ENCODE results near the gene DMXL2.
"Not testable (repeated sequence)": the region's sequence is repeated elsewhere in the genome, so short reads cannot be mapped to it uniquely, and the experiment has no call there.

The DMXL2 gene

DNA sequence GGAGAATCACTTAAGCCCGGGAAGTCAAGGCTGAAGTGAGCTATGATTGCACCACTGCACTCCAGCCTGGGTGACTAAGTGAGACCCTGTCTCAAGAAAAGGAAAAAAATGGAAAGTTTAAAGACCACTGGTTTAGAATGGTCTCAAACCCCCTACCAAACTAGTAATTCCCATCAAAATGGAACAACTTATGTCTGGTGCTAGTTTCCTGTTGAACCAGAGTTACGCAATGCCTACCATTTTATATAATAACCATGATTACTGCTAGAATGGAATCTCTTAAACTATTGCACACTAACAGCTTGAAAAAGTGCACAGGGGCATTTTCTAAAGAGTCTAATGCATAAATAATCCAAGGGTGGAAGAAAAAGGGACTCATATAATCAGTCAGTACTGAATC lies 43.6 kb downstream of the DMXL2 start:
- no peak for DNase-seq (ENCODE audit: extremely low read depth in 1 of 2, low read depth in 1 of 2)

DNA sequence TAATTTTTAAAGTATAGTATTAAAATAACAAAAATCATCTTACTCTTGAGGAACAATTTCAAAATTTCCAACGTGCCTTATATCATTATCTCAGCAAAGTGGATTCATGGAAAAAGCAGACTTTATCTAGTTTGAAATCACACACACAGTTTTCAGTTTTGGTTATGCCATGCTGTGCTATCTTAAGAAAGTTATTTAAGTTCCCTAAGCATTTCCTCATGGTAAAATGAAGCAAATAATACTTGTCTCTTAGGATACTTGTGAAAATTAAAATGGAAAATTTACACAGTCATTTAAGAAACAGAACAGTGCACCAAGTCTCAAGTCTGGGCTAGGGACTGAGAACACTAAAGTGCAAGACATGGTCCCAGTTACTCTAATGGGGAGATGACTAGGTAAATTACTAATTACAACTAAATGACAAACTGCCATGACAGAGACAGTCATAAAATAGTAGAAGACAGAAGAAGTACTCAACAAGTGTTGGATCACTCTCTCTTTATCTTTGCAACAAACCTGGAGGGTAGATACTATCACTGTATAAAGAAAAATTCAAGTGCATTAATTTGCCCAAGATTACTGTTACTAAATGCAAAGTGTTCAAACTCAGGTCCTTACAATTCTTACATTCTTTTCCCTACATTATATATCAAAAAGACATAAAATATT lies 44.8 kb downstream of the DMXL2 start:
- no peak for DNase-seq (ENCODE audit: extremely low read depth in 1 of 2, low read depth in 1 of 2)

DNA sequence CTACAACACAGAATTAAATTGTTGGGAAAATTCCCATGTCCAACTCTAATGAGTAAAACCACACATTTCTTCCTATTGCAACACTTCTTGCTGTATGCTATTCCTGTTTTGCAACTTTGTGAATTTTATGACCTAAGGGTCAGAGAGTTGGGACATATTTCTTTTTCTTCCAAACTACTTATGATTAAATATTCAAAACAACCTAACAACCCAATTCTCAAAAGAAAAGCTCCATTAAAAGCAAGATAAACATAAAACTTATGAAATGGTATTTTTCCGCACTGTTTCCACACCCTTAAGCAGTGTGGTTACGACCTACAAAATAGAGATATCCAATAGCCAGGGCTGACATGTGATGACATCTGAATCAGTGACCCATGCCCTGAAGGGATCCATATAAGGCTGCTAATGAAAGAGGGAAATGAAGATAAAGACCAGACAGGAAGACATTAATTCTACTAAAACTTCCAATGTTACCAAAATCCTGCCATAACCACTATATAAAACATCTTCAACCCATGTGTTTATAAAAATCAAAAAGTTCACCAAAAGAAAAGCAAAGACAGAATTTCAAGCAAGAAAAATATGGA lies 45.6 kb downstream of the DMXL2 start:
- DNase-seq (ENCODE audit: extremely low read depth in 1 of 2, low read depth in 1 of 2), result no peak

DNA sequence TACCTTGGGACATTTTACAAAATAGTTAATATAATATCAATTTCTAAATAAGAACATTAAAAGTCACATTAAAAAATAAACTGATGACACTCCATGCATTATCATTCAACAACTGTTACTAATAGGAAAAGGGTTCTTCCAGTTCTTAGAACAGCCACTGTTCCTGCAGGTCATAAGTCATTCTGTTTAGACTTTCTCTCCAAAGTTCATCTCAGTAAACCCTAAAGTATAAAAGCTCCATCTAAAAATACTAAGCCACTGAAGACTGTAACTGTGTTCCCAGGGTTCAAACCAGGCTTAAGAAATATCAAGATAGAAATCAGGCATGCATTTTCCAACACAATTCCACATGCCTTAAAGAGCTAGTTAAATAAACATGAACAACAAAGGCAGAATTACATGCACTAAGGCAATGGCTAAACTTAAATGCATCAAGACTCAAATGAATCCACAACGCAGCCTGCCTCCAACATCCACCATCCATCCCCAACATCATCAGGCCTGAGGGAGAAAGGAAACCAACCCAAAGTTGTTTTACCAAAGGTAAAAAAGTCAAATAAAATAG lies 46.2 kb downstream of the DMXL2 start:
- no peak for DNase-seq (ENCODE audit: extremely low read depth in 1 of 2, low read depth in 1 of 2)

DNA sequence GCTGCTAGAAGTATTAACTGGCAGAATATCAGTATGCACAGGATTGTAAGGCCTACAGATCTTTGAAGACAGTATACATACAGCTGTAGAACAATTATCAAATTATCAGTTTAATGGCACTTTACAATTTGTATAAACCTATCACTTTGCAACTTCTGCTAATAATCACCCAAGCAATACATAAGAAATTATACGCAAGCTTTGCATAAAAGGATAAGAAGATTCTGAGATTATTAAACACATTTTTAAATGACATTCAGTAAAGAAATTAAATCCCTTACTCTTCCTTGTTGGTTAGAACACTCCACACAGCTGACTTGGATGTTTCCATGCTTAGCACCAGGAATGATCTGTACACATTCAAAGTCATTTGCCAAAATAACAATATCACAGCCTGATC lies 46.8 kb downstream of the DMXL2 start:
- no peak for DNase-seq (ENCODE audit: extremely low read depth in 1 of 2, low read depth in 1 of 2)

DNA sequence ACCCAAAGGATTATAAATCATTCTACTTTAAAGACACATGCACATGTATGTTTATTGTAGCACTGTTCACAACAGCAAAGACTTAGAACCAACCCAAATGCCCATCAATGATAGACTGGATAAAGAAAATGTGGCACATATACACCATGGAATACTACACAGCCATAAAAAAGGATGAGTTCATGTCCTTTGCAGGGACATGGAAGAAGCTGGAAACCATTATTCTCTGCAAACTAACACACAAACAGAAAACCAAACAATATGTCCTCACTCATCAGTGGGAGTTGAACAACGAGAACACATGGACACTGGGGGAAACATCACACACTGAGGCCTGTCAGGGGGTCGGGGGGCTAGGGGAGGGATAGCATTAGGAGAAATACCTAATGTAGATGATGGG lies 49.2 kb downstream of the DMXL2 start:
- DNase-seq (ENCODE audit: extremely low read depth in 1 of 2, low read depth in 1 of 2), result not testable (repeated sequence)

DNA sequence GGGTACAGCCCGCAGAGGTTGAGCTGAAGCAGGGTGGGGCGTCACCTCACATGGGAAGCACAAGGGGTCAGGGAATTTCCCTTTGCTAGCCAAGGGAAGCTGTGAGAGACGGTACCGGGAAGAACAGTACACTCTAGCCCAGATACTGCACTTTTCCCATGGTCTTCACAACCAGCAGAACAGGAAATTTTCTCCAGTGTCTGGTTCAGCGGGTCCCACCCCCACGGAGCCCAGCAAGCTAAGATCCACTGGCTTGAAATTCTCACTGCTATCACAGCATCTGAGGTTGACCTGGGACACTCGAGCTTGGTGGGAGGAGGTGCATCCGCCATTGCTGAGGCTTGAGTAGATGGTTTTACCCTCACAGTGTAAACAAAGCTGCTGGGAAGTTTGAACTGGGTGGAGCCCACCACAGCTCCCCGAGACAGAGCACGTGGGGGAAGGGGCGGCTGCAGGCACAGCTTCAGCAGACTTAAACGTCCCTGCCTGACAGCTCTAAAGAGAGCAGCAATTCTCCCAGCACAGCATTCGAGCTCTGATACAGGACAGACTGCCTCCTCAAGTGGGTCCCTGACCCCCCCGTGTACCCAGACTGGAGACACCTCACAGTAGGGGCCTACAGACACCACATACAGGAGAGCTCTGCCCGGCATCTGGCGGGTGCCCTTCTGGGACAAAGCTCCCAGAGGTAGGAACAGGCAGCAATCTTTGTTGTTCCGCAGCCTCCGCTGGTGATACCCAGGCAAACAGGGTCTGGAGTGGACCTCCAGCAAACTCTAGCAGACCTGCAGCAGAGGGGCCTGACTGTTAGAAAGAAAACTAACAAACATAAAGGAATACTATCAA lies 53.4 kb downstream of the DMXL2 start:
- DNase-seq (ENCODE audit: extremely low read depth in 1 of 2, low read depth in 1 of 2), result not testable (repeated sequence)

DNA sequence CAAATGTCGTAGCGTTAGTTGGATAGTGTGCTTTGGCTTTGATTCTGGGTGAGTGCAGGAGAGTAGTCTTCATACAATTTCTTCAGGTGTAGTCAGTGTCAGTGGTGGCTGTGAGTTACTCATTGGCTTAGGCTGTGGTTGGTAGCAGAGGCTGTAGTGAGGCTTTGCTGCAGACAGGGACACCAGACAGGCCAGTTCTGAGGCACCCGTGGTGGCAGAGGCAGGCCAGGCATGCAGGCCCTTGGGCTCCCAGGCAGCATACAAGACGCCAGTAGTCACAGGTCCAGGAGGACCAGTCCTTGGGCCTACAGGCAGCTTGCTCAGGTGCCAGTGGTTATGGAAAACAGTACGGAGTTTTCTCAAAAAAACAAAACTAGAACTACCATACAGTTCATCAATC lies 61.3 kb downstream of the DMXL2 start:
- DNase-seq (ENCODE audit: extremely low read depth in 1 of 2, low read depth in 1 of 2), result no peak

DNA sequence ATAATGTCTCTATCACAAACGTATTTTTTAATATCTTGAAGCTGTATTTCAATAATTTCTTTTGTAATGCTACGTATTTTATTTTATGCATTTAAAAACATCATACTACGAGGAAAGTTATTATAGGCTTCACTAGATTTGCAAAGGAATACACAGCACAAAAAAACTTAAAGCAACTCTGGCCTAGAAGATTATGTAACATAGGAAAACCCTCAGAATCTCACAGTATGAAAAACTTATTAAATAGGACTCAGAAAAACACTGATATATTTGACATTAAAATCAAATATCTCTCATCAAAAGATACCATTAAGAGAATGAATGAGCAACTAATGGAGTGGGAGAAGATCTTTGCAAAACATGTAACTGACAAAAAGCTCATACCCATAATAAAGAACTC lies 63.7 kb downstream of the DMXL2 start:
- DNase-seq (ENCODE audit: extremely low read depth in 1 of 2, low read depth in 1 of 2), result no peak

DNA sequence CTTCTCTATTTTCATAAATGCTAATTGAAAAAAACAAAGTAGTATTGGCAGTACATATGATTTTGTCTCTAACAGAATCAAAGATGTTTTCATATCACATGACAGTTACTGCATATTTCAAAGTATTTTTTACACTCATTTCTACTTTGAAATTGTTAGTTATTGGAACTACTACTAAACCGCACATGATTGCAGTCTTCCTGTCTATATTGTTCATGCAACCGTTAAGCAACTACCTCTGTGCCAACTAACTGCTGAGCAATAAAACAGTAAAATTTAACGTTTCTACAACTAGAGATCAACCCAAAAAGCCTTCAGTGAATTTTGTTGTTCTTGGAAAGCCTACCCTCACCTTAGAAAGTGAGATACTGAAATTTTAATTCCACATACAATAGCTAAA lies 64.2 kb downstream of the DMXL2 start:
- no peak for DNase-seq (ENCODE audit: extremely low read depth in 1 of 2, low read depth in 1 of 2)

DNA sequence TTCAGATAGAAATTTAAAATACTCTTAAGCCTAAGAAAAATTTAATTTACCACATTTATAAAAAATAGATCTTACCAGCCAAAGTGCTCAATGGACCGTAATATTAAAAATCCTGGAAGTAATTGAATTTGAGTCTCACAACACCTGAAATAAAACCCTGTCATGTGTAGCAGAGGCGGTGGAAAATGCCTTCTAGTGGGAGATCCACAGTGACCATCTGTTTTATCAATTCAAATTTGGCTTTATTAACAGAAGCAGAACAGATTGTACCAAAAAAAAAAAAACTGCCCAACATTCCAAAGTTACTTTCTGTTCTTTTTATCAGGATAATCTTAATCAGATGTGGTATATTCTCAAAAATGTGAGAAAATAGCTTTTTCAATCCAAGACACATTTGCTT lies 71.7 kb downstream of the DMXL2 start:
- no peak for DNase-seq (ENCODE audit: extremely low read depth in 1 of 2, low read depth in 1 of 2)

DNA sequence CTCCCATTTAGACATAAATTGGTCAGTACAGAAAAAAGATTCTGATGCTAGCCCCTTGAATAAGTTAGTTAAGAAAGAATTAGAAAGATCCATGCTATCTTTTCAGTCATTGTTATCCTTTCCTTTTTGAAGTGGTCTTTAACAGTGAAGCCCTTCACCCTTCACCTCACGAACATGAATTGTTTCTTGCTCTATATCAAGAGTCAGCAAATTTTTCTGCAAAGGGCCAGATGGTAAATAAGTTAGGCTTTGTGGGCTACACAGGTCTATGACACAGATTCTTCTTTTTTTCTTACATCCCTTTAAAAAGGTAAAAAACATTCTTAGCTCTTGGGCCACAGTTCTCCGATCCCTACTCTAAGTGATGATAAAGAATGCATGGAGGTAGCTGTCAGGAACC lies 74.9 kb downstream of the DMXL2 start:
- DNase-seq (ENCODE audit: extremely low read depth in 1 of 2, low read depth in 1 of 2), result no peak

DNA sequence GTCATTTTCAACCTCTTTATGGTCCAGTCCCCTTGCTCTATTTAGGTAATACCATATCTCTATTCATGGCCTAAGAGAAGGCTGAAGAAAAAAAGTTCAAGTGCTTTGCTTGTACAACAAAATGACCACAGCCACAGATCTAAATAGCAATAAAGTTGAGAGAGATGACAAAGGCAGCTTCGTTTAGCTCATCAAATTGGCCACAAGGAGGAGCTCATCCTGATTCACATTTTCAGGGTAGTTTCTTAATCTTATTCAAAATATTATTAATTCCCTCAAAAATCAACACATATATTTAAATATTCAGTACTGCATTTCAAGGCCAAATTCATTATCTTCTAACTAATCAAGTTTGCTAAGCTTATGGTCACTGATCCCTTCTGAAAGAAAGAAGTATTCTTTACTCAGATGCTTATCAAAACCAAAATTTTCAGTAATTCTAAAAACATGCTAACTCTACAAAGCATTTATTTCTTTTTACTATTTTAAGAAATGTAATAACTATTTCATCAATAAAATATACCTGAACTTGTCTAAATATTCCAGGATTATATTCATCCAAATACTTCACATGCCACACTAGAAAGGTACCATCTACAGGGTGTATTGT lies 85.5 kb downstream of the DMXL2 start:
- no peak for DNase-seq (ENCODE audit: extremely low read depth in 1 of 2, low read depth in 1 of 2)

DNA sequence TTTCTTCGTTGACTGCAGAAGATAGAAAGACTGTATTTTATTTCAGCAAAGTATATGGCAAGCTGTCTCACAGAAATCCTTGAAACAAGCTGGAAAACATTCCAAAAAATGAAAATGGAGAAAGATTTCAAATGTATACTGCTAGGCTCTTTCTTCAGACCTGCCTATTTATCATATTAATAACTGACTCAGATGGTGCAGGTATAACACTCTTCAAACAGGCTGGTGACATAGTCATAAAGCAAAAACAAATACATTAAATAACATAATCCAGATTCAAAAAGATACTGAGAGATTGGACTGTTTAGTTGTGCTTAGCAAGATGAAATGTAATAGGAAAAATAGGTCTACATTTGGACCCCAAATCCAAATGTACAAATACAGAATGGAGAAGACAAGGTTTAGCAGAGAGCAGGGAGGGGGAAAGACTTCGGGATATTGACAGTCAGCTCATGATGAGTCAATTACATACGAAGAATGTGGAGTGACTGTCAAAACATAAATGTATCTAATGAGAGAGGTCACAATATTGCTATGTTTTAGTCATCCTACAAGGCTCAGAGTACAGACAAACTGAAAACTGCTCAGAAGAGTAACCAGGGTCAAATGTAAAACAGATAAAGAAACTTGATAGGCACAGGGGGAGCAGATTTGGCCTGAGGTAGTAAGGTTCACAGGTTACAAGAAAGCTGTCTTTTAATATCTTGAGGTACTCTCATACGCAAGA lies 88.7 kb downstream of the DMXL2 start:
- DNase-seq (ENCODE audit: extremely low read depth in 1 of 2, low read depth in 1 of 2), result no peak

DNA sequence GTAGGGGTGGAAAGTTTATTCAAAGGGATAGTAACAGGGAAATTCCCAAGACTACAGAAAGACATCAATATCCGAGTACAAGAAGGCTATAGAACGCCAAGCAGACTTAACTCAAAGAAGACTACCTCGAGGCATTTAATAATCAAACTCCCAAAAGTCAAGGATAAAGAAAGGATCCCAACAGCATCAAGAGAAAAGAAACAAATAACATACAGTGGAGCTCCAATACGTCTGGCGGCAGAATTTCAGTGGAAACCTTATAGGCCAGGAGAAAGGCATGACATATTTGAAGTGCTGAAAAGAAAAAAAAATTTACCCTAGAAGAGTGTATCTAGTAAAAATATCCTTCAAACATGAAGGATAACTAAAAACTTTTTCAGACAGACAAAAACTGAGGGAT lies 95.6 kb downstream of the DMXL2 start:
- no peak for DNase-seq (ENCODE audit: extremely low read depth in 1 of 2, low read depth in 1 of 2)

DNA sequence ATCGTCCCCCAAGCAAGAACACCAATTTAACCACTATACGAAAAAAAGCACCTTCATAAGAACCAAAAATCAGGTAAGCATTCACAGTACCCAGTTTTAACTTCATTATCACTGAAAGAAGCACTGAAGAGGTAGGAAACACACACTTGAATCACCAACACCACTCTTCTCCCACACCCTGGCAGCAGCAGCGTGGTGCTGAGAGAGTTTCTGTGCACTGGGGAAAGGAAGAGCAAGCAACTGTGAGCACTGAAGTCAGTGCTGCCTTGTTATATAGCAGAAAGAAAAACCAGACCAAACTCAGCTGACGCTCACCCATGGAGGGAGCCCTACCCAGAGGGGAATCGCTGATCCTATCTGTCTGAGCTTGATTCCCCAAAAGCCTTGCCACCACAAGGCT lies 98.2 kb downstream of the DMXL2 start:
- no peak for DNase-seq (ENCODE audit: extremely low read depth in 1 of 2, low read depth in 1 of 2)

DNA sequence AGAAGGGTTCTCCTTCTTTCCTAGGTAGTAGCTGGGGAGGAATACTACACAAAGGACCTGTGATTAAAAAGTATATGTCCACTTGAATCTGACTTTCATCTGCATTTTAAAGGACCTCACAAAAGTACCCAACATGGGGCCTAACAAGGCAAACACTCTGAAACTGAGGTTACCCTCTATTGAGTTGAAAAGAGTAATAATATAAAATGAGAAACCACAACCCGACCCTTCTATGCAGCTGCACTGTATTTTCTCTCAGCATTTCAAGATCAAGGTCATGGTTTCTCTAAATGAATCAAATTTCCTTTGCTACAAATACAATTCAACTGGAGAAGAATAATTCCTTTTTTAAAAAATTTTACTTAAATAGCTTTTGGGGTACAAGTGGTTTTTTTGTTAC lies 106.3 kb downstream of the DMXL2 start:
- DNase-seq (ENCODE audit: extremely low read depth in 1 of 2, low read depth in 1 of 2), result no peak

DNA sequence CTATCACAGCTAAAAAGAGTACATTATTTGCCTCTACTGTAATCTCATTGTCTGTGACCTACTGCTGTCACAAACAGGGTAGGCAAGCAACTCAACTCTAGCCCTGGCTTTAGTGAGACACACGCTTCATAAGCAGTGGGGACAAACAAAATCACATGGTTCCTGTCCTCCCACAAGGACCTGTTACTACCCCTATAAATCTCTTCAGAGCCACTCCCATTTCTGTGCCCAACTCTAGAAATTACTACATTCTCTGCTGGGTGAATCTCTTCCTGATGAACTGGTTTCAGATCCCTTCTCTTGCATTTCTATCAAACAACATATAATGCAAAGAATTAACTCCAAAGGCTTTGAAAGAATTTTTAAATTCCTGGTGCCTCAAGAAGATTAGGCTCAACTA lies 117.3 kb downstream of the DMXL2 start:
- no peak for DNase-seq (ENCODE audit: extremely low read depth in 1 of 2, low read depth in 1 of 2)

DNA sequence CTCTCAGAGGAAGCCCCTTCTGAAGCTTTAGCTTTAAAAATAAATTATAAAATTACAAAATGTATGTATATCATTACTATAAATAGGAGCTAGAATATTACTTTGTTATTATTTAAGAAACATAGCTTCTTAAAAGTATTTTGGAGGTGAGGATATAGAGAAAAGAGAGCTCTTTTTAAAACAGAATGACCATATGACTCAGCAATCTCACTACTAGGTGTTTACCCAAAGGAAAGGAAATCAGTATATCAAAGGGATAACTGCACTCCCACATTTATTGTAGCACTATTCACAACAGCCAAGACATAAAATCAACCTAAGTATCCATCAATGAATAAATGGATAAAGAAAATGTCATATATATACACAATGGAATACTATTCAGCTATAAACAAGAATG lies 119.6 kb downstream of the DMXL2 start:
- DNase-seq (ENCODE audit: extremely low read depth in 1 of 2, low read depth in 1 of 2), result no peak

DNA sequence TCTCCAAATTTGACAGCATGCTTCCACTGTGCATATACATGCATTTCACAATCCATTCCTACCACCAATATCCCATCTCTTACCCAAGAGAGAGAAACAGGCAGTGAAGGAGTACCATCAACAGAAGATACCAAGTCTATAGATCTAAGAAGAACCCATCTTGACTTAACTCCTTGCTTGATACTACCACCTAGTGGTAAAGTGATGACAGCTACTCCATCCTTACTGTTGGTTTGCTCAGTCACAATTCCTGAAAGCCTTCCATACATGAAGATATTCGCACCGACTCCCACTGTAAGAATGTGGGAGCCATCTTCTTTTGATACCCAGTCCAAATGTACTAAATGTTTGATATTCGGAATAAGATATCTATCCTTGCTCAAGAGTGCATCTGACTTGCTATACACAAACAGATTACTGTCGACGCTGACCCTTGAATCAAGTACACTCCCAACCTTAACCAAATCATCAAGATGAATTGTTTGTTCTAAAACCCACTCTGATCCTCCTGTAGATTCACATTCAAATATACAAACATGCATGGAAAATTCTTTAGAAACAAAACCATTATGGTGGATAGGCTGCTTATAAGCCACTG lies 123.1 kb downstream of the DMXL2 start:
- DNase-seq (ENCODE audit: extremely low read depth in 1 of 2, low read depth in 1 of 2), result no peak
